Measurements from ENCODE around the gene INTS1.

Gene INTS1

DNA sequence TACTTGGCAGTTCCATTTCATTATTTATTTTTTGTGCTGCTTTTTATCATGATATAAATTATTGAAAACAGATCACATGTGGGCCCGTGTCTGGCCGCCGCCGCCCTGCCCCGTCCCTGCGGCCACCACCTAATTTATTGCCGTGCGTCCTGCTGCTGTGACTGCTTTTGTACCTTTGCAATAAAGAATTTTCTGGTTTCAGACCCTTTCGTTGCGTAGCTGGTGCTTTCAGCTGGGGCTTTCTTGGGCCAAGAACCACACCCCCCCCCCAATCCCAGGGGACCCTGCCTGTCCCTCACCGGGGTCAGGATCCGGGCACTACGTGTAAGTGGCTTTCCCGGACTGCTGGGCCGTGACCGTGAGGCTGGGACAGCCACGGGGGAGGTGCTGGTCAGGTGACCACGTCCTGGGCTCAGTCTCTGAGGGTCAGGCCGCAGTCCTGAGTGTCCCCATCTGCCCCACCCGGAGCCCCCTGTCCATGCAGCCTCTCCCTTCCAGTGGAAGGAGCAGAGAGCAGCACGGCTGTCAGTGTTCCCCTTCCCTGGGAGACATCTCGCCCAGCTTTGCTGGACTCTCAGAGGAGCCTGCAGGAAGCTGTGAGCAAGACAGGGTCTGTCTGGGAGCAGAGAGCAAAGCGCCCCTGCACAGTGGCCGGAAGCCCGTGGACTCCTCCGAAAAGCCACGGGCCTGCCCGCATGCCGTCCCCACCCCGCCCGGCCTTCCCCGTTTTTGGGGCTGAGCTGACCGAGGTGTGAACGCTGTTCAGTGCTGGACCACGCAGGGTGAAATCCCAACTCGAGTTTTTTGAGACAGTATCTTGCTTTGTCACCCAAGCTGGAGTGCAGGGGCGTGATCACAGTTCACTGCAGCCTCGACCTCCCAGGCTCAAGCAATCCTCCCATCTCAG lies 38.9 kb upstream of the INTS1 start:
- no peak for DNase-seq (ENCODE audit: low read depth, low spot score)

DNA sequence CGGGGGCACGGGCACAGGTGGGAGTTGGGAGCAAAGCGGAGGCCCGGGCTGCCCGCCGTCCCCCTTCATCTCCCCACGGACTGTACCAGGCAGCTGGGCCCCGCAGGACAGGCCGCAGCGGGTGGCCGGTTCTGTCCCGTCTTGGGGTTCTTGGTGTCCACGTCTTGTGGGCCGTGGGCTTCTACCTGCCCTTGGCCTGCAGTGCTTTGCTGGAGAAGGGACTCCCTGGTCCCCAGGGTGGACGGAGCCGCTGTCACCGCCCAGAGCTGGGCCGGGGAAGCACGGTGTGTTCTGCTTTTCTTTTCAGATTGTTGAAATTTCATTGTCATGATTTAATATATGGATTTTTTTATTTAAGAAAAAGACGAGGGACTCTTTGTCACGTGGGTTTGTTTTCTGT lies 38.1 kb upstream of the INTS1 start:
- no peak for DNase-seq (ENCODE audit: low read depth, low spot score)

DNA sequence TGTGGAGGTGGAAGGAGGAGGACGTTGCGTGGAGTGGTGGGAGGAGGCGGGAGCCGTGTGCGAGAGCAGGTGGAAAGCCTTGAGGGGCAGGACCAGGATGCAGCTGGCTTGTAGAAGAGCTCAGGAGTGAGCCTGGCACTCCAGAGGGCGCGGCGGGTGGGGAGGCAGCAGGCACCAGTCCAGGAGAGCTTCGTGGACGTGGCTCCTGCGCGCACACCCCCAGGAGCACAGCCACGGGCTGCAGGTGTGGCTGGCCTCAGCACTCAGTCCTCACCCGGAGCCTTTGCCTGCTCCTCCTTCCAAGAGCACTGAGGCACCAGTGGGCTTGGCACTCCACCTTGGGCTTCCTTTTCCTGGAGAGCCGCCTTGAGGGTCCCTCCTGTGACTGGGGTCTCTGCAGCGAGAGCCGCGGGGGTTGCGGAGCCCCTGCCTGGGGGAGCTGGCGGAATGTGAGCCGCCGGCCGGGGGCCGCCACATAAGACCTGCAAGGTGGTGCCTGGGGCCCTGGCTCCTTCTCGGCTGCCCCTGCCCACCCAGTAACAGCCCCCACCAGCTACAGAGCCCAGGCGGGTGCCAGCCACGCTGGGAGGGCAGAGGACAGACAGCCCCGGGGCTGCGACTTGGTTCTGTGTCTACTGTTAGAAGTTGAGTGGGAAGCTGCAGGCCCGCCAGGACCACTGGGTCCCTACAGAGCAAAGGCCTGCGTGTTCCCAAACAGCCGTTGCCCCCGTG lies 37.4 kb upstream of the INTS1 start:
- DNase-seq (ENCODE audit: low read depth, low spot score), result no peak

DNA sequence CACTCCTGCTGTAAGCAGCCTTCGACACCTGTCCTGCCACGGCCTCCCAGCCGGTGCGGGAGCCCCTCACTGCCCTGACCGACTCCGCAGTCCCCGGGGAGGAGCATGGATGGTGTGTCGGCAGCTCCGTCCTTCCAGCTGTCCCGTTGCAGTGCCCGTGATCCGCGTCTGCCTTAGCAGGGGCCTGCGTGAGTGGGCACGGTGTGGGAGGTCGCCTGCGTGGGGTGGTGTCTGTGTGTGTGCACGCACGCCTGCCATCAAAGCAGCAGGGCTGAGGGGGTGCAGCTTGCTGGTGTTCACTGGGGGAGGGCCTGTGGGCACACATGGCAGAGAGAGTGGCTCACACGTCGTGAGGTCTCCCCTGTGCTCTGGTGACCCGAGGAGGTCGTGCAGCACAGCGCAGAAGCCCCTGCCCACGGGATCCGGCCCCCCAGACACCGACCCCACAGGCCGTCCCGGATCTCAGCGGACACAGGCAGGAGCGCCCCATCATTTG lies 36.6 kb upstream of the INTS1 start:
- DNase-seq (ENCODE audit: low read depth, low spot score), result no peak

DNA sequence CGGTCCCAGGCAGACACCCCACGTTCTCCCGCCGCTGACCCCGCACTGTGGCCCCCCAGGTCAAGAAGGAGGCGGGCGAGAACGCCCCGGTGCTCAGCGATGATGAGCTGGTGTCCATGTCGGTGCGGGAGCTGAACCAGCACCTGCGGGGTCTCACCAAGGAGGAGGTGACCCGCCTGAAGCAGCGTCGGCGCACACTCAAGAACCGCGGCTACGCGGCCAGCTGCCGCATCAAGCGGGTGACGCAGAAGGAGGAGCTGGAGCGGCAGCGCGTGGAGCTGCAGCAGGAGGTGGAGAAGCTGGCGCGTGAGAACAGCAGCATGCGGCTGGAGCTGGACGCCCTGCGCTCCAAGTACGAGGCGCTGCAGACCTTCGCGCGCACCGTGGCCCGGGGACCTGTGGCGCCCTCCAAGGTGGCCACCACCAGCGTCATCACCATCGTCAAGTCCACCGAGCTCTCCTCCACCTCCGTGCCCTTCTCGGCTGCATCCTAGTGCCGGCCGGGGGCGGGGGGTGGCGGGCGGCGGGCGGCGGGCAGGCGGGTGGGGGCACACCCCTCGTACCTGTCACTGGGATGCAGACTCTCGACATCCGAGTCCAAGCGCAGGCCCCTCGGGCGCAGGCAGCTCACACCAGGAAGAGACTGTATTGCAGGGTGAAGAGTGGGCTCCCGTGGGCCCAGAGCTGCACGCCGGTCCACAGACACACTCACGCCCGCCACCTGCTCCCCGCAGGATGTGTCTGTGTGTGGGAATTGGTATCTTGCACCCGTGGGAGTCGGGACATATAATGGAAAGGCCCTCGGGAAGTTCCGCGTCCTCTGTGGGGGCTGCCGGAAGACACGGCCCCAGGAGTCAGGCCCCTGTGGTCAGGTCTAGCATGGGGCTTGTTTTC lies 35.9 kb upstream of the INTS1 start:
- no peak for DNase-seq (ENCODE audit: low read depth, low spot score)

DNA sequence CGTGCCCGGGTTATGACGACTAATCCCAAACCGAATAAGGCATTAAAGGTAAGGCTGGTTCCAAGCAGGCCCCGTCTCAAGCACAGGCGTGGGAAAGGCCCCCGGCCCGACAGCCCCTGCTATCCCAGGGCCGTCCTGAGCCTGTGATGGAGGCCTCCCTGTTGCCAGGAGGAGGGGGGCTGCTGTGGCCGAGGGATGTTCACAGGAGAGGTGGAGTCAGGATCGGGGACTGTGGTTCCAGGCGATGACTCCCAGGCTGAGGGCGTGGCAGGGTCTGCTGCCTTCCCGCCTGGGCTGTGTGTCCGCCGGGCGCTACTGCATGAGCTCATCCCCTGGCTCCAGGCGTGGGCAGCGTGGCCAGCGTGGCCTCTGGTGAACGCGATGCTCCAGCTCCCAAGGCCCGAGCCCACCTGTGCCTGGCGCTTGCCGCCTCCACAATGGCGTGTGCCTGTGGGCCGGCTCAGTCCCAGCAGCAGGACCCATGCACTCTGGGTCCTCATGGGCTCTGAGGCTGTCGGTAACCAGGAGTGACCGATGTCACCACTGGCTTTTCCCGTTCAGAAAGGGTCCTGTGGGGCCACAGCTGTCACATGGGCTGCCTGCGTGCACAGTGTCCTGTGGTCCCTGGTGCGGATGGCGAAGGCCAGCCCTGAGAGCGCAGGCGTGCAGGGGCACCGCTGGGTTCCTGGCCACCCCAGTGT lies 35.1 kb upstream of the INTS1 start:
- DNase-seq (ENCODE audit: low read depth, low spot score), result no peak

DNA sequence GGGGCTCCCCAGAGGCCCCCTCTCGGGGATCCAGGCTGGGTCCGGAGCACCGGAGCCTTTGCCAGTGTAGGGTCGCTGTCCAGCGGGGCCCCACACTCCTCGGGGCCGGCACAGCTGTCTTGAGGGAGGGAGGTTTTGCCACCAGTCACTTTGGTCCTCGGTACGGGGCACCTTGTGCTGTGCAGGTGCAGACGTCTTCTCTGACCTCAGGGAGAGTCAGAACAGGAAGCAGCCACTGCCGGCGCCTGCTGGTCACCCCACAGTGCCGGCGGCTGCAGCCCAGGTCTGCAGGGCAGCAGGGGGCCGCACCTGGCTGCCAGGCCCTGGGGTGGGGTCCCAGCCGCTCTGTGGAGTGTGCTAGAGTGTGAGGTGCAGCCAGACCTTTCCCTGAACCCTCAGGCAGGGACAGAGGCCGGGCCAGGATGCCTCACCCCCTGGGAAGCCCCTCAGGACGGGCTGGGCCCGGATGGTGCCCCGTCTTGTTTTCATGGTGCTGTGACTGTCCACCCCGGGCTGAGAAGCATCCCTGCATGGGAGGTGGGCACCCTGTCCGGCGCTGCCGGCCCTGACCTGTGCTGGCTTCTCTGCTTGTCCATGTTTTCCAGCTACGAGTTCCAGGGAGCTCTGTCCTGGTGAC lies 34.5 kb upstream of the INTS1 start:
- DNase-seq (ENCODE audit: low read depth, low spot score), result no peak

DNA sequence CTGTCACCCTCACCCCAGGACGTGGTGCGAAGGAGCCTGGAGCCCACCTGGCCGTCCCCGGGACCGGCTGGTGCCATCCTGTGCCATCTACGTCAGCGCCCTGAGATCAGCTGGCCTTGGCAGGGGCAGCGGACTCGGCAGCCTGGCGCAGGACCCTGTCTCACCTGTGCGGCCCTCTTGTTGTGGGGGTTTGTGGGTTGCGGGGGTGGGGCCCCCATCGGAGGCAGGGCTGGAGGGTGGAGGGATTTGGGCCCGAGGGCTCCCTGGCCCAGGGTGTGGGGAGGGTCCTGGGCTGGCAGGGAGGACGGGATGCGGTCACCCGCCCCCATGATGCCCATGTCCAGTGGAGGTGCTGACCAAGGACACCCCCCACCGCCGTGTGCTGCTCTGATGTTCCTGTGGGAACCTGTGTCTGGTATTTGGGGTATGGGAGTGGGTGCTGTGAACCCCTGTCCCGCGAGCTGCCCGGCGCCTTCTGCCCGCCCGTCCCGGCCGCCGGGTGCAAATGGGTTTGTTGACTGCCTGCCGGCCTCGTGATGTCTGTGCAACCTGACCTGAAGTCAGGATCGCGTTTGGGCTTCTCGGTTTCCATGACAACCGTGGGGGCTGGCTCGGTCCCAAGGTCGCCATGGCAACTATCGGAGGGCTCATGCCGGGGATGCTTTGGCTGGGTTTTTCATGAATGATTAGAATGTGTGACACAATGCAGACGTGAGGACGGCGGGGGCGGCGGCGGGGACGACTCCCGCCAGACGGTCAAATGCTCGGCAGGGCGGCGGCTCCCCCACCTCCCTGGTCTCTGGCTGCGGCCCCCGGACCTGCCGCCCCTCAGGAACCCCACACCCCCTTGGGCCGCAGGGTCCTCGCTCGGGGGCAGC lies 33.6 kb upstream of the INTS1 start:
- DNase-seq (ENCODE audit: low read depth, low spot score), result no peak

DNA sequence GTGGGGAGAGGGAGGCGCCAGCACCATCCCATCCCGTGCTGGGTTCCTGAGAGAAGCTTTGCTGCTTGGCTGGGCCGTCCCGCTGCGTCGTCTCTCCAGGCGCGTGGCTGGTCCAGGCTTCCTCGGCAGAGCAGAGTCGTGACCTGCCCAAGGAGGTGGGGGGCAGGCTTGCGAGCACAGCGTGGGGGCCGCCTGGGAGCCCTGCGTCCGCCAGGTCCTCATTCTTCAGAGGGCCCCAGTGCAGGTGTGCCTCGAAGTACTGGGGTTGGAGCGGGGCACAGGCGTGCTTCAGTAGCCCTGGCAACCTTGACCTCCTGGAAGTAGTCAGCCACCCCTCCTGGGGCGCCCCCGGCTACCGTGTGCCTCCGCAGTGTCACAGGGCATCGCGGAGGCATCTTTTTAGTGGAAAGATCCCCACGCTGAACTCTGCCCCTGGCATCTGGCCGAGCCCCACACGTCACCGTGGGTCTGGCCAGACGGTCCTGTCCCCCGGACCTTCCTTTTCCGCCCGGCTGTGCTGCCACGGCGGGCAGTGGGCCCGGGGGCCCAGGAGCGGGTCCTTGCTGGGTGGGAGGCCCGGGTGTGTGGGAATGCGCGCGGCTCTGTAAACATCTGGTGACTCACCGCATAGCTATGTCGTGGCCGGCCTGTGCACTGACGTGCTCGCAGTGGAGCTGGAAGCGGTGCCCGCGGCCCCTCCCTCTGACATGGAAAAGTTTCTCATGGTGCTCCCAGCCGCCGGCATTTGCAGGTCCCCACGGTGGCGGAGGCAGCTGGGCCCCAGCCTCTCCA lies 32.8 kb upstream of the INTS1 start:
- no peak for DNase-seq (ENCODE audit: low read depth, low spot score)

DNA sequence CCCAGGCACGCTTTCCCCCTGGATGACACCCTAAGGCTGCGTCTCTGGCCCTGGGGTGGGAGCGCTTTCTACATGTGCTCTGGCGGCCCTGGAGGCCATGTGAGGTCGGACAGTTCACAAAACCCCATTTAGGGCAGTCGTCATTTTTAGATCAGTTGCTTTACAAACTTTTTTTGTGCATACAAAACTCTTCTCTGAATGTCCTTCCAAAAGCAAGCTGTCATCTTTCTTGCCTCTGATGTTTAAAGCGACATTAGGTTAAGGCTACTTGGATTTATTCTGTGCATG lies 32.2 kb upstream of the INTS1 start:
- no peak for DNase-seq (ENCODE audit: low read depth, low spot score)

DNA sequence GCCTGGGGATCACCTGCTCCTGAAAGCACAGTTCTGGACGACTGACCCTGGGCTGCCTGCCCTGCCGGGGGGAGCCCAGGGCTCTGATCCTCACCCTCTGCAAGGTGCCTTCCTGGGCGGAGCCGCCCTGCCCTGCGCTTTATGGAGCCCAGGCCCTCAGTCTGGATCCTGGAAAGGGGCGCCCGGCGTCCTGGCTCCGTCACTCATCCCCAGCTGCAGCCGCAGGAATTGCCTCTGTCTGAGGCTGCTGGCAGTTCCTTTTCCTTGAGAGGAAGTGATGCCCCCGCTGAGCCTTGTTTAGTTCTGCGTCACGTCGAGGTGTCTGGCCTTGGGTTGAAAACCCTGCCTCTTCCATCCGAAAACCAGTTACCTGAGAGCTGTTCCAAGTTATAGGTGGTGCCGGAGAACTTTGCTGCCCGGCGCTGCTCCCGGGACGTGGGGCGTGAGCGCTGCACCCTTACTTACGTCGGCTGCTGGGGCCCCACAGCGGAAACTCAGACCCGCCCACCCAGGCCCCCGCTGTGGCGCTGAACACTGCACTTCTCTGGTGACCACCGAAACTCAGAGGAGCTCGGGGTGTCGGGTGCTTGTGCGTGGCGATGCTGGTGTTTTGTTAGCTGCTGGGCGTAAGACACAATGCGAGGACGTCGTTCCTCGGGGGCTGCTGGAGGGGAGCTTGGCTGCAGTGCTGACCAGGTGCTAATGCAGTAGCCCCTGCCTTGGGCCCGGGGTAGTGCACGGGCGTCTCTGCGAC lies 31.7 kb upstream of the INTS1 start:
- no peak for DNase-seq (ENCODE audit: low read depth, low spot score)

DNA sequence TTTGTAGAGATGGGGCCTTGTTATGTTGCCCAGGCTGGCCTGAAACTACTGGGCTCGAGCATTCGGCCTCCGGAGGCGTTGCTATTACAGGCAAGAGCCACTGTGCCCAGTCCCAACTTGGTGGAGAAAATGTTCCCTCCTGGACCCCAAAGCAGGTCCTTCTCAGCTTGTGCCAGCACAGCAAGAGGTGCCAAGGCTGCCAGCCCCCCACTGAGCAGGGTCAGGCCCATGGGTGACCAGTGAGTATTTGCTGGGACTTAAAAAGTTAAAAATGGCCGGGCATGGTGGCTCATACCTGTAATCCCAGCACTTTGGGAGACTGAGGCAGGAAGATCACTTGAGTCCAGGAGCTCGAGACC lies 30.9 kb upstream of the INTS1 start:
- DNase-seq (ENCODE audit: low read depth, low spot score), result no peak

DNA sequence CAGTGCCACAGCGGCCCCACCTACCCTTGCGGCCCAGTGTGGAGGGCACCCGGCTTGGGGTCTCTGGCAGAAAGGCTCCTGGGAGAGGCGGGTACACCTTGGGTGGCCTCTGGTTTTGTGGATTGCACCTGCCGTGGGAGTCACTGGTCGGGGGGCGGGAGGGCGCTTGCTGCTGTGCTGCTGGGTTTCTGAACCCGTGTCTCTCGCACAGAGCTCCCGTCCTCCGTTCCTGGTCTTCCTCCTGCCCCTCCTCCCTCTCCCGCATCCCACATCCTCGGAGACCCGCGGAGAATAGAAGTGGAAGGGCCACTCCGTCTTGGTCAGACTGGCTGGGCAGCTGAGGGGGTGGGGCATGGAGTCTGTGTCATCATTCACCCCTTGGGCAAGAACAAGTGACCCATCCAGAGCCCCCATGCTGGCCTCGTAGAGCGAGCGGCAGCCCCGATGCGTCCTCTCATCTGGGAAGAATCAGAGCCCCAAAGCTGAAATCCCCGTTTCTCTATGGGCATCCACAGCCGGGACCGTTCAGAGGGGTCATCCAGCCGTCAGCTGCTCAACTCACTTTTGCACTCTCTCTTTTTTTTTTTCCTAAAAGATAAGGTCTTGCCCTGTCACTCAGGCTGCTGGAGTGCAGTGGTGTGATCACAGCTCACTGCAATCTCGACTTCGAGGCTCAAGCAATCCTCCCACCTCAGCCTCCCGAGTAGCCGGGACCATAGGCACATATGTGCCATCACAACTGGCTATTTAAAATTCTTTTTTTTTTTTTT lies 30.3 kb upstream of the INTS1 start:
- no peak for DNase-seq (ENCODE audit: low read depth, low spot score)

DNA sequence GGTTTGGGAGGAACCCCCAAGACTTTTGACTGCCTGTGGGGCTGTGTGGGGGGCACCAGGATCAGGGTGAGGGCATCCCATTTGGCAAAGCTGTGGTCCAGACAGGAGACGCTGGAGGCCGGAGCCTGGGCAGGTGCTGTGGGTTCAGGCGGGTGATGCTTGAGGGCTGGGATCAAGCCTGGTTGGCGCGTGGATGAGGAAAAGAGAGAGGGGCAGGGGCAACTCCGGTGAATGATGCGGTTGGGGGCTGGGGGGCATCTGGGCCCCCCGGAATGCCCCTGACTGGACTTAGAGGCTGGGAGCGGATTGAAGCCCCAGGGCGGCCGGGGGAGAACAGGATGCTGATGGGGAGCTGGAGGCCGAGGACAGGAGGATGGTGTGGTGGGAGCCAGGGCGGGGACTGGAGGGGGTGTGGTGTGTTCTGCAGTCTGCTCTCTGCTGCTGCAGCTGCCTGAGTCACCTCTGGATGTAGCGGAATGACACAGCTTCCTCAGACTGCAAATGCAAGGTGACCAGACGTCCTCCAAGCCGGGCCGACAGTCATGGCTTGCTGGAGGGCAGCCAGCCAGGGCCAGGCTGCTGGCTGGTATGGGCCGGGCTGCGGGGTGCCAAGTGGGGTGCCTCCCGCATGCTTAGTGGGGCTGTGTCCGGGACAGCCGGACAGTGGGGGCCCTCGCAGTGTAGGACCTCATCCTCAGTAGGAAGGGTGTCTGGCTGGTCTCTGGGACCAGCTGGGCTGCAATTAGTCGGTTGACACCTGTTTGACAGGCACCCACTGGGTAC lies 29.5 kb upstream of the INTS1 start:
- DNase-seq (ENCODE audit: low read depth, low spot score), result no peak

DNA sequence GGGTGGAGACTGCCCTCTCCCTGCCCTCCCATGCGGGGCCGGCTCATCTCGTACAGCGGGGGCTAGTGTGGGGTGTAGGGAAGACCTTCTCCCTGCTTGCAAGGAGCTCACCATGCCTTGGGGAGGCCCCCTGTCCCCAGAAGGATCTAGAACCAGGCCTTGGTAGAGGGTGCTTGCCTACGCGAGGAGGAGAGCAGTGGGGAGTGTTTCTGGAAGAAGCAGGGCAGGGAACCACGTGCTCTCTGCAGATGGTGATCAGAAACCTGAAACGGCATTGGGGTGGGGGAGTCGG lies 29.0 kb upstream of the INTS1 start:
- DNase-seq (ENCODE audit: low read depth, low spot score), result no peak

DNA sequence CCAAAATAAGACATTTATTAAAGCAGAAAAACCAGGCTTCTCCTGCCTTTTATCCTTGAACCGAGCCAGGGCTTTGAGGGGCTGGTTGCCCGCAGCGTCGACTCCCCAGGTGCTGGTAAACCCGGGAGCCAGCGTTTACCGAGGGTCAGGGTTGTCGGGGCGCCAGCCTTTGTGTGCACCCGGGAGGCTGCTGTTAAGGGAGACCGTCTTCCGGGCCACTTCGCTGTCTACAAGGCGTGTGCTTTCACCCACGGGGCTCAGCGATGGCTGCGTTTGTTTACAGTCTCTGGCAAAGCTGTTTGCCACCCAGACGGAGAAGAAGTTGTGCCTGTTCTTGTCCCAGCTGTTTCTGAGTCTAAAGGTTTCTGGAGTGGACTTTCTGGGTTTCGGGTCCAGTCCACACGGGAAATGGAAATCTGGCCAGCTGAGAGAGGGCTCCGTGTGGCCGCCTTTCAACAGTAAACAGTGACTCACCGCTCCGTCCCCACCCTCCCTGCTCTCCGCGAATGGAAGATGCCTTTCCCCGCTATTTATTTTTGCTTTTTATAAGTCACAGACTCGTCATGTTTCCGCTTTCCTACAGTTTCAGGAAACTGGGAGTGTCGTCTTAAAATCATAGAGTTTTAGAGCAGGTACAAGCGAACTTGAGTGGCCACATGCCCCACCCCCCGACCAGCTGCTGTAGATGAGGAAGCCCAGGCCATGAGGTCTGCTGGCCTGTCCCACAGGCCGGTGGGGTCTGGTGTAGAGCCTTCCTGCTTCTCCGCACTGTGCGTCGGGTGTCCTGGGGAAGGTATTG lies 28.5 kb upstream of the INTS1 start:
- no peak for DNase-seq (ENCODE audit: low read depth, low spot score)
